ENCODE measurements around the gene CTNNA3. TPM values are rescaled to one million over a fixed set of nuclear protein-coding genes. Genes with fewer than 3 reads are reported as not detected.

The CTNNA3 gene
- total RNA-seq, 2 donors from 2014 or later = 1.6 TPM; not detected in 1

DNA sequence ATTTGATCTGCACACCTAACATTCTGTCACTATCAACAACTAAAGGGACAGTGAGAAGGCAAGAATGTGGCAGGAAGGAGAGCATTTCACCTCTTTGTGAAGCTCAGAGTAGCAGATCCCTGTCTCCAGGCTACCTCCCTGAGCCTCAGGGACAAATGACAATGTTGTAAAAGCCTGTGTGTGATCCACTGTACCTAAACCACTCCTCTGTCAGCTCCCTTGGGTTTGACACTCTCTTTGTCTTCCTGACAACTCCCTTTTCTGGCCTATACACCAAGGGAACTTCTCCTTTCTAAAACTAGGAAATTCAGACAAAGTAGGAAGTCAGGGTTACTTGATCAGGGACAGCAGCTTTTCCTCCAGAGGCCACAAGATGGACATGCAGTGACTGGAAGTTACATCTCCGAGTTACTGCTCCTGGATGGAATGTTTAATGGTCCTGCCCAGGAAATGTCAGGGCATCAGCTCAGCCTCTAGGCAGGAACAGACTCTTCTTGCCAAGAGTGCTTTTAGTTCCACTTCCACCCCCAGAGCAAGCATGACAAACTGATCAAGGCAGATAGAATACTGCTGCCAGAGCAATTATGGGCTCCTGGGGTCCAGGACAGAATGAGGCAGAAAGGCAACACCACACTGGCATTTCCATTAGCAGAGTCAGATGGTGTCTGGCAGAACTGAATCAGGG lies 1784.7 kb downstream of the CTNNA3 start:
- no peaks in the 10 kb centered on the region for H3K36me3 Mint-ChIP-seq (ENCODE audit: low read depth)
- H3K27ac Mint-ChIP-seq = no peak overlapping the region
- H3K4me1 Mint-ChIP-seq = no peaks in the 10 kb centered on the region
- H3K4me3 Mint-ChIP-seq = no peak overlapping the region
- H3K27me3 Mint-ChIP-seq = no peaks in the 10 kb centered on the region
- no peaks in the 10 kb centered on the region for H3K9me3 ChIP-seq (ENCODE audit: control insufficient read depth, low read length, poor library complexity, severe bottlenecking)
- DNase-seq (no peak), ATAC-seq (no peak)

DNA sequence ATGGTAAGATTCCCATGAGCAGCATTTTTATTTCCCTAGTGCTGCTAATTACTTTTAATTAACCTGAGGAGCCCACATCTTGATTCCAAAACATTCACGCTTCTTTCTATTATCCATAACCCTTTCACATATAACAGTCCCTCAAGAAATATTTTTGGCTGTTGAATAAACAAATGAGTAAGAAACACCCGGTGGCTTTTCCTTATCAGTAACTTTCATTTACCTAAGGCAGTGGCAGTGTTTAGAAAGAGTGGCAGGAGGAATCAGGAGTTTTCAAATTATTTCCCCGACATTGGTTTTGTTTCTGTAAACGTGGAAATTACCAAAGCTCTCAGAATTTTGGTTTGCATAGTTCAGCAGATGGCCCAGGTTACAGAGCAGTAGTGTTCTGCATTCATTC lies 1785.8 kb downstream of the CTNNA3 start:
- DNase-seq = no peak
- no peaks in the 10 kb centered on the region for H3K36me3 Mint-ChIP-seq (ENCODE audit: low read depth)
- no peaks in the 10 kb centered on the region for H3K27me3 Mint-ChIP-seq
- ATAC-seq = no peak
- H3K4me3 Mint-ChIP-seq = no peak overlapping the region
- no peak overlapping the region for H3K27ac Mint-ChIP-seq
- H3K4me1 Mint-ChIP-seq = no peaks in the 10 kb centered on the region
- no peaks in the 10 kb centered on the region for H3K9me3 ChIP-seq (ENCODE audit: control insufficient read depth, low read length, poor library complexity, severe bottlenecking)

DNA sequence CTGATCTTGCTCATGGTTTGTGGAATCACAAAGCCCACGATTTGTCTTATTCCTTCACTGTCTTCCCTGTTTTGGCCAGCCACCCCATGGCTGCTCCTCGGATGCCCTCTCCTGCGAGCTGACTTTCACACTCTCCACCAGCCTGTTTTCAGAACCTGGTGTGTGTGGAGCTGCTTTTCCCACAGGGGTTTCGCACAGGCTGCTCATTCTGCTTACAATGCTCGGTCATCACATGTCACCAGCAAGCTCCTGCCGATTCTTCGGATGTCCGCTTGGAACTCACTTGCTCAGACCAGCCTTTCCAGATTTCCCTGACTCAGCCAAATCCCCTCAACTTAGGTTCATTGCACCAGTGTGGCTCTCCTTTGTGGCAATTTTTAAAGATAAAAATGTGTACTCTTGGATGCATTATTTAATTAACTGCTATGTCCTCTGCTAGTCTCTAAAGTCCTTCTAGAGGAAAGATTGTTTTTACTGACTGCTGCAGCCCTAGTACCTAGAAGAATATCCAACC lies 1788.7 kb downstream of the CTNNA3 start:
- no peaks in the 10 kb centered on the region for H3K4me1 Mint-ChIP-seq
- H3K9me3 ChIP-seq (ENCODE audit: control insufficient read depth, low read length, poor library complexity, severe bottlenecking) = no peaks in the 10 kb centered on the region
- H3K27ac Mint-ChIP-seq = no peak overlapping the region
- DNase-seq (no peak), ATAC-seq (no peak)
- H3K36me3 Mint-ChIP-seq (ENCODE audit: low read depth) = no peaks in the 10 kb centered on the region
- H3K4me3 Mint-ChIP-seq = no peak overlapping the region
- H3K27me3 Mint-ChIP-seq = no peaks in the 10 kb centered on the region

DNA sequence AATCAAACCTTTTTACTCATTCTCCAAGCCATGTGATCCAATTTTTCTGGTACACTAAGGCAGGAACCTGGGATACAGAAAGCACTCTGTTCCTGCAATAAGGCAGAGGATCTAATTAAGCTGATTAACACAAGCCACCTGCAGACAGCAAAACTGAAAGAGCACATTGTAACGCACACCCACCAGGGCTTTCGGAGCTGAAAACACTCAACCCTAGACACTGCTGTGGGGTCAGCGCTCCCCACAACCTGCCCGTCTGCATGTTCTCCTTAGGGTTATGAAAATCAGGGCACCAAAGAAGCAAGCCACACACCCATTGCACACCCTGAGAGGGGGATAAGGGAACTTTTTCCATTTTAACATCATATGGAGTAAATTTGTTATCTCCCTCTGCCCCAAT lies 1792.4 kb downstream of the CTNNA3 start:
- ATAC-seq (no peak), DNase-seq (no peak)
- Mint-ChIP-seq H3K27ac (no peak overlapping the region), H3K36me3 (ENCODE audit: low read depth) (no peaks in the 10 kb centered on the region), H3K27me3 (no peaks in the 10 kb centered on the region), H3K4me1 (no peaks in the 10 kb centered on the region), H3K4me3 (no peak overlapping the region)
- H3K9me3 ChIP-seq (ENCODE audit: control insufficient read depth, low read length, poor library complexity, severe bottlenecking) = no peaks in the 10 kb centered on the region

DNA sequence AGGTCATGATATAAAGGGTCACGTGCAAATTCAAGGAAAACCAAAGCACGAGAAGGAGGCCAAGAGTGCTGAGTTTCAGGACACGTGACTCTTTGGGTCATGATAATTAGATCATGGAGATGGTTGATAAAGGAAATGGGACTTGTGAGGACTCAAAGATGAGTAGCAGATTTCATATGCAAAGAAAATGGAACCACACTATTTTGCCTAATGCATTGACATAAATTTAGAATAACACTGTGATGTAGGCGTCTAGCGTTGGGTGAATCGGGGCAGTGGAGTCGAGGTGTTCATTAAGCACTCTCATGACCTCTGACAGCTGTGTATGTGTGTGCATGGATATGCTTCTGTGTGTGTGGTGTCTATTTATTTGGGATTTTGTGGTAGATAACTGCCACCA lies 1795.7 kb downstream of the CTNNA3 start:
- H3K4me3 Mint-ChIP-seq = no peak overlapping the region
- no peak for ATAC-seq
- H3K4me1 Mint-ChIP-seq = no peaks in the 10 kb centered on the region
- no peak overlapping the region for H3K27ac Mint-ChIP-seq
- H3K9me3 ChIP-seq (ENCODE audit: control insufficient read depth, low read length, poor library complexity, severe bottlenecking) = no peaks in the 10 kb centered on the region
- H3K27me3 Mint-ChIP-seq = no peaks in the 10 kb centered on the region
- no peaks in the 10 kb centered on the region for H3K36me3 Mint-ChIP-seq (ENCODE audit: low read depth)
- no peak for DNase-seq

DNA sequence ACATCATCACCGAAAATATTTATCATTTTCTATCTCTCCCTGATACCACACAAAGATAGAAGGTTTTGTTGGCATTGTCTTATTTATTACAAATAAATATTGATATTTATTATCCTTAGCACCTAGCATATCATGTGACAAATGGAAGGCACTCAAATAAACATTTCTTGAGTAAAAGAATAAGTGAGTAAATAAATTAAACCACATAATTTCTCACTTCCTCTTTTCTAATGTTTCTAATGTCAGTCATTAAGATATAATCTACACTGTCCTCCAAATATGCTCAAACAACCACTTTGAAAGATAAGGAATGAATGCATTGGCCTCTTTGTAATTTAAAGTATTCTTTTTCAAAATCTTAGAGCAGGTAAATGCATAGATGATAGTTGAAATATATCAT lies 1797.9 kb downstream of the CTNNA3 start:
- no peak overlapping the region for H3K27ac Mint-ChIP-seq
- no peak for ATAC-seq
- no peaks in the 10 kb centered on the region for H3K4me1 Mint-ChIP-seq
- no peak overlapping the region for H3K4me3 Mint-ChIP-seq
- H3K27me3 Mint-ChIP-seq = no peaks in the 10 kb centered on the region
- no peaks in the 10 kb centered on the region for H3K36me3 Mint-ChIP-seq (ENCODE audit: low read depth)
- H3K9me3 ChIP-seq (ENCODE audit: control insufficient read depth, low read length, poor library complexity, severe bottlenecking) = no peaks in the 10 kb centered on the region
- no peak for DNase-seq

DNA sequence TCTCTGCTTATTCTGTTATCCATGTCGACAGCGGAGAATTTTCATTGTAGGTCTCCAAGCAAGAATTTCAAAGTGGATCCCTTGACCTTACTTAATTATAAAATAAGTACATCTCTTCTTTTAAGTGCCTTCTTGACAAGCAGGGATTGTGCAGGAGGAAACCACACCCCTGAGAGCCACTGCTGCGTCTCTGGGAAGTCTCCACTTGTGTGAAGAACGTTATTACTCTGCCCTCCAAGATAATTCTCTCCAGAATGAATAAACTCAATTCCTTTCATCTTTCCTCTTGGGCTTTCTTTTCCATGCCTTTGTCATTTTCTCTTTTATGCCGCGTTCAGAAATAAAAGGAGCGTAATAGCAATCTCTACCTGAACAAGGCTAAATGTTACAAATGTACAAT lies 1801.0 kb downstream of the CTNNA3 start:
- H3K36me3 Mint-ChIP-seq (ENCODE audit: low read depth) = no peaks in the 10 kb centered on the region
- H3K4me1 Mint-ChIP-seq = no peaks in the 10 kb centered on the region
- ATAC-seq (no peak), DNase-seq (no peak)
- no peak overlapping the region for H3K27ac Mint-ChIP-seq
- H3K27me3 Mint-ChIP-seq = no peaks in the 10 kb centered on the region
- no peaks in the 10 kb centered on the region for H3K9me3 ChIP-seq (ENCODE audit: control insufficient read depth, low read length, poor library complexity, severe bottlenecking)
- H3K4me3 Mint-ChIP-seq = no peak overlapping the region

DNA sequence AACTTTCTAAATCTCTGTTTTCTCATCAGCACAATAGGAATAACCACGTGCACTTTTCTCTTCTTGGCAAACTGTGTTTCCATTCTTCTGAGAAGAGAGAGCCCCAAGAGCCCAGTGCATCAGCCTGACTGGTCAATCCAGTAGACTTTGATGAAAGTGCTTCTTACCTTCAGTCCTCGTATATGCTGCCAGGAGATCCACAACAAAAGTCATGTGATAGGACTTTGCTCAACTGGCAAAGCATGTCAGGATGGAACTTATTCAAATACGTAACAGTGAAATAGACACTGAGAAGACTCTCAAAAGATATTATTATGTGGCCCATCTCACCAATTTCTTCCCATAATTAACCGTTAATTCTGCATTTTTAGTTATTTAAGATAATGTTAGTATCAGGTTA lies 1801.6 kb downstream of the CTNNA3 start:
- H3K27ac Mint-ChIP-seq = no peak overlapping the region
- ATAC-seq = no peak
- H3K36me3 Mint-ChIP-seq (ENCODE audit: low read depth) = no peaks in the 10 kb centered on the region
- DNase-seq = no peak
- no peak overlapping the region for H3K4me3 Mint-ChIP-seq
- no peaks in the 10 kb centered on the region for H3K4me1 Mint-ChIP-seq
- H3K27me3 Mint-ChIP-seq = no peaks in the 10 kb centered on the region
- H3K9me3 ChIP-seq (ENCODE audit: control insufficient read depth, low read length, poor library complexity, severe bottlenecking) = no peaks in the 10 kb centered on the region

DNA sequence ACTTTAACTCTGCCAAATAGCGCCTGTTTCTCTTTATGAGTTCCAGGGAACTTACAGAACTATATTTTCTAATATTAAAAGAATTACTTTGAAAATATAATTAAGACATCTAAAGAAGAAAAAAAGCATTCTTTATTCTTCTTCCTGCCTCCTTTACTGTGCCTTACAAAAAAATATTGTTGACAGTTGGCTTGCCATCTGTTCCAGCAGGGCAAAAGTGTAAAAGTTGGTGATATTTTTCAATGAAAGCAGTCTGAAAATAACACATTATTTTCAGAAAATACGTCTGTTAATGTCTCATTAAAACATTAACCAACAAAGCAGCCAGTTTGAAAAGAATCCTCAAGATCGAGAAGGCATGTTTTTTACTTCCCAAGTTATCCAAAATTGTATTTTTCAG lies 1802.3 kb downstream of the CTNNA3 start:
- Mint-ChIP-seq H3K27me3 (no peaks in the 10 kb centered on the region), H3K4me3 (no peak overlapping the region), H3K36me3 (ENCODE audit: low read depth) (no peaks in the 10 kb centered on the region), H3K27ac (no peak overlapping the region), H3K4me1 (no peaks in the 10 kb centered on the region)
- H3K9me3 ChIP-seq (ENCODE audit: control insufficient read depth, low read length, poor library complexity, severe bottlenecking) = no peaks in the 10 kb centered on the region
- no peak for DNase-seq
- ATAC-seq = no peak

DNA sequence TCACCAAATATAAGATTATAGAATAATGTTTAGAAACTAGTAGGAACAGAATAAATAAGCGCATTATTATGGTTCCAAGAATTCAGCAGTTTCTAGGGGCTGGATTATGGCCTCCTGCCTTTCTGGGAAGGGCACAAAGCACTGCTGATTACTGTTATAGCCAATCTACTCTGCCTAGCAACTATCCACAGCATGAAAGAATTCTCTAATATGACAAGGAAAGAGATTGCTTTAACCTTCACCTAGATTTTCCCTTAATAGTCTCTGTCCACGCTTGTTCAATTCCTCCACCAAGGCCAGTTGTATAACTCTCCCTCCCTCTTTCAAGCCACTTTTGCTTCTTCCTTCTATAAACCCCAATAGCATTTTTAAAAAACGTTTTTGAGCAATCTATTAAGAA lies 1803.7 kb downstream of the CTNNA3 start:
- no peaks in the 10 kb centered on the region for H3K27me3 Mint-ChIP-seq
- H3K9me3 ChIP-seq (ENCODE audit: control insufficient read depth, low read length, poor library complexity, severe bottlenecking) = no peaks in the 10 kb centered on the region
- ATAC-seq = no peak
- DNase-seq = no peak
- no peak overlapping the region for H3K4me3 Mint-ChIP-seq
- no peaks in the 10 kb centered on the region for H3K36me3 Mint-ChIP-seq (ENCODE audit: low read depth)
- H3K27ac Mint-ChIP-seq = no peak overlapping the region
- no peaks in the 10 kb centered on the region for H3K4me1 Mint-ChIP-seq

DNA sequence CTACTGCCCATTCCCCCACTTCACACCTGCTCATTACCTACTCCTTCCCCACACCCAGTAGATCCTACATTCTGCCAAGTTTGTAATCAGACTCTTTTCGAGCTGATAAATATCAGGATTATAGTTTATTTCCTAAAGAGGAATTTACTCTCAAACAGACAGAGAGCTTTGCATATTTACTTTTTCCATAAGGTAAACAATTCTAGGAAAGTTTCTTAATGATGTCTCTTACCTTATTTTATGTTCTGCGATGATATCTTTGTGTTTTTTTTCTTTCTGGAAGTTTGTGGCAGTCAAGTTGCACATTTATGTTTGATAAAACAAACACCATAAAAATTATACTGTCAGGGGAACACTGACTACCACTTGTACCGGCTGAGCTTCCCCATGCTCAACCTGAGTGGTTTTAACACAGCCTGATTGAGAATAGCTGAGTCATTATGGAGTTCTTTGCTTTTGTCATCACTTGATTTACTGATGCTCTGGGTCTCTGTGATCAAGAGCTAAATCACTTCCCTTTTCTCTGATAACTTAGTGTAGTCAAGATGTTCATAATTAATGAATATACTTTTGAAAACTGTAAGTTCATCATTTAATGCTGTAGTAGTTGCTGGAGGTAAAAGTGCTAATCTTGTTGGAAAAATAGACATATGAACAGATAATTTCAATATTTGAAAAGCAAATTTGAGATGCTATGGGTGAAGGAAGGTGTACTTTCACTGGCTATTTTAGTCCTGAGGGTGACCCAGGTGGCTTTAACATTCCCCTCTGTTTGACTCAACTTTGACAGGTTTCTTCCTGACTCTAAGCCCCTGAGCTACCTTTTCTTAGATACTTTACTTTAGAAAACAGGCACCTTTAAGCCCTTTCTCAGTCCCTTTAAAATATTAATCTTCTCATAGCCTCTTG lies 1804.7 kb downstream of the CTNNA3 start:
- H3K4me1 Mint-ChIP-seq = peaks cover 2% of the 10 kb centered on the region
- ATAC-seq = no peak
- H3K9me3 ChIP-seq (ENCODE audit: control insufficient read depth, low read length, poor library complexity, severe bottlenecking) = no peaks in the 10 kb centered on the region
- H3K4me3 Mint-ChIP-seq = no peak overlapping the region
- no peaks in the 10 kb centered on the region for H3K36me3 Mint-ChIP-seq (ENCODE audit: low read depth)
- H3K27me3 Mint-ChIP-seq = no peaks in the 10 kb centered on the region
- H3K27ac Mint-ChIP-seq = no peak overlapping the region
- no peak for DNase-seq

DNA sequence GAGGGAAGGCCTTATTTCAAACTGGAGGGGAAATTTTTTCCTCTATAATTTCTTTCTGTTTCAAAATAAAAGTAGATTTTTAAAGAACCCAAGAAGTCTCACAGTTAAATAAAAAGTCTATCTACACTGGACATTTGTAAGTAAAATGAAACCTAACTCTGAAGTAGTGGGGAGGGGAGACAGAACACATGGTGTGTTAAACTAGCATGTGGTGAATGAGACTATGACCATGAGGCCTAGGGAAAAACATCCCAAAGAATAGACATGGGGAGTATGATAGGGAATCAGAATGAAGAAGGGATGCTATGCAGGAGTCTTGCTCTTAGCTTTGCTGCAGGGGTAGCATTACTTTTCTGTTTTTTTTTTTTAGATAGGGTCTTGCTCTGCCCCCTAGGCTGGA lies 1831.5 kb downstream of the CTNNA3 start:
- H3K27ac Mint-ChIP-seq = no peak overlapping the region

DNA sequence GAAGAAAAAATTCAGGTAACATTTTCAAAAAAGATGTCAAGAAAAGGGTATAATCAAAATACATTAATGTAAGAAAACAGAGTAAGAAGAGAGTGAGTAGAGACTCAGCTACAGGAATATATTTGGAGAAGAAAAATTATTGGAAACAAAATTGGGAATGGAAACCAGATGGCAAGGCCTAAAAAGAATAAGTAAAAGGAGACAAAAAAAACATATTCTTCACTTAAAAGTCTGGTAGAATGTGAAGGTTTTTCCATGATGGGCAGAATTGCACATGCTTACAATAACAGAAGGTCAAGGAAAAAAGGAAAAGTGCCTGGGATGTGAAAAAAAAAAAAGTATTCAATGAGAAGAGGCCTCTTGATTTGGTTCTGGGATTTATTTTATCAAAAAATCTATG lies 1832.0 kb downstream of the CTNNA3 start:
- no peaks in the 10 kb centered on the region for H3K27me3 Mint-ChIP-seq
- no peak overlapping the region for H3K27ac Mint-ChIP-seq
- DNase-seq (no peak), ATAC-seq (no peak)
- H3K4me3 Mint-ChIP-seq = no peak overlapping the region
- H3K9me3 ChIP-seq (ENCODE audit: control insufficient read depth, low read length, poor library complexity, severe bottlenecking) = no peaks in the 10 kb centered on the region
- H3K36me3 Mint-ChIP-seq (ENCODE audit: low read depth) = no peaks in the 10 kb centered on the region
- H3K4me1 Mint-ChIP-seq = no peaks in the 10 kb centered on the region

More for the DNA sequence above, 1831.5 kb downstream of the CTNNA3 start:
- H3K9me3 ChIP-seq (ENCODE audit: control insufficient read depth, low read length, poor library complexity, severe bottlenecking) = no peaks in the 10 kb centered on the region
- Mint-ChIP-seq H3K4me3 (no peak overlapping the region), H3K36me3 (ENCODE audit: low read depth) (no peaks in the 10 kb centered on the region), H3K27me3 (no peaks in the 10 kb centered on the region), H3K4me1 (no peaks in the 10 kb centered on the region)
- DNase-seq = no peak
- ATAC-seq = no peak

Measured in T-helper 17 cell (primary cell).